Calu3 (cell line): ENCODE data around the gene MRPS24. TPM values are rescaled to one million over a fixed set of nuclear protein-coding genes. Genes with fewer than 3 reads are reported as not detected.

Experiments
- Bru-seq: library from RNA; stranded (reverse); fragments of 400-500 nt; gene quantifications from one replicate; lab custom pipeline; 2021; lab: Mats Ljungman, UMichigan
- BruChase-seq, 2 experiments: library from RNA; stranded (reverse); fragments of 400-500 nt; gene quantifications; one replicate each; lab custom pipeline; 2021; lab: Mats Ljungman, UMichigan
- BruUV-seq: library from RNA; stranded (reverse); fragments of 400-500 nt; replicated peaks from 2 replicates; lab custom pipeline; 2021; lab: Mats Ljungman, UMichigan
- CTCF ChIA-PET: fragments of 300-600 bp; sonication (Branson Sonifier 250); formaldehyde crosslinking; loops from one replicate; lab custom pipeline; 2022; ENCODE audit warnings: antibody characterized with exemption; lab: Charles Lee
- DNase-seq: peaks from one replicate; pipeline ENCODE4 v3.0.0; 2022
- H3K27ac Mint-ChIP-seq: one replicate; pipeline ENCODE4 v1.8.0; 2022; ENCODE audit warnings: mixed read lengths; ENCODE audit not compliant: unreplicated experiment
- H3K27me3 Mint-ChIP-seq: one replicate; pipeline ENCODE4 v1.8.0; 2022; ENCODE audit warnings: mixed read lengths; ENCODE audit not compliant: unreplicated experiment
- H3K36me3 Mint-ChIP-seq: one replicate; pipeline ENCODE4 v1.8.0; 2022; ENCODE audit warnings: mild to moderate bottlenecking, moderate library complexity, mixed read lengths; ENCODE audit not compliant: insufficient read depth, unreplicated experiment
- H3K4me1 Mint-ChIP-seq: one replicate; pipeline ENCODE4 v1.8.0; 2022; ENCODE audit warnings: mild to moderate bottlenecking, low read depth, mixed read lengths; ENCODE audit not compliant: unreplicated experiment
- H3K4me3 Mint-ChIP-seq: one replicate; pipeline ENCODE4 v1.8.0; 2022; ENCODE audit warnings: mild to moderate bottlenecking, low read depth, moderate library complexity, mixed read lengths; ENCODE audit not compliant: unreplicated experiment
- H3K9me3 Mint-ChIP-seq: one replicate; pipeline ENCODE4 v1.8.0; 2022; ENCODE audit warnings: low read depth, mixed read lengths; ENCODE audit not compliant: unreplicated experiment
- intact Hi-C: fragments of 100-400 bp; cut with micrococcal nuclease; formaldehyde crosslinking; loops from one replicate; pipeline ENCODE4 v1.10.0; 2022; ENCODE audit not compliant: unreplicated experiment
- long read RNA-seq: library from polyadenylated mRNA; stranded (forward); transcript quantifications from one replicate; pipeline ENCODE4 v2.0.0, GENCODE V29; 2022
- total RNA-seq: library from RNA; stranded (reverse); gene quantifications from 2 replicates; pipeline ENCODE4 v1.2.3, GENCODE V29; 2022
- TF ChIP-seq, protein P1 (sequence below): fragments of 200-600 bp; IDR thresholded peaks from one replicate; pipeline ENCODE4 v1.8.0; 2022; ENCODE audit warnings: antibody characterized with exemption; ENCODE audit not compliant: unreplicated experiment

Gene MRPS24
- total RNA-seq (164 and 182 TPM in 2 replicates), Bru-seq, nascent RNA (percentile 60 among the genes with signal in this experiment), BruChase-seq, experiment 1, labeled RNA remaining after a 6-hour chase (percentile 92 among the genes with signal in this experiment), BruChase-seq, experiment 2, labeled RNA remaining after a 2-hour chase (percentile 83 among the genes with signal in this experiment)
- long read RNA-seq, transcript MRPS24-201 (4 exons, 707 nt), result major isoform, 235 of 265 reads
- long read RNA-seq, transcript MRPS24-203 (3 exons, 743 nt), result minor isoform, 24 of 265 reads
- long read RNA-seq, partial matches to known transcripts, result 0 of 265 reads
- long read RNA-seq, other reads (novel, unspliced or antisense), result 4 of 265 reads

DNA sequence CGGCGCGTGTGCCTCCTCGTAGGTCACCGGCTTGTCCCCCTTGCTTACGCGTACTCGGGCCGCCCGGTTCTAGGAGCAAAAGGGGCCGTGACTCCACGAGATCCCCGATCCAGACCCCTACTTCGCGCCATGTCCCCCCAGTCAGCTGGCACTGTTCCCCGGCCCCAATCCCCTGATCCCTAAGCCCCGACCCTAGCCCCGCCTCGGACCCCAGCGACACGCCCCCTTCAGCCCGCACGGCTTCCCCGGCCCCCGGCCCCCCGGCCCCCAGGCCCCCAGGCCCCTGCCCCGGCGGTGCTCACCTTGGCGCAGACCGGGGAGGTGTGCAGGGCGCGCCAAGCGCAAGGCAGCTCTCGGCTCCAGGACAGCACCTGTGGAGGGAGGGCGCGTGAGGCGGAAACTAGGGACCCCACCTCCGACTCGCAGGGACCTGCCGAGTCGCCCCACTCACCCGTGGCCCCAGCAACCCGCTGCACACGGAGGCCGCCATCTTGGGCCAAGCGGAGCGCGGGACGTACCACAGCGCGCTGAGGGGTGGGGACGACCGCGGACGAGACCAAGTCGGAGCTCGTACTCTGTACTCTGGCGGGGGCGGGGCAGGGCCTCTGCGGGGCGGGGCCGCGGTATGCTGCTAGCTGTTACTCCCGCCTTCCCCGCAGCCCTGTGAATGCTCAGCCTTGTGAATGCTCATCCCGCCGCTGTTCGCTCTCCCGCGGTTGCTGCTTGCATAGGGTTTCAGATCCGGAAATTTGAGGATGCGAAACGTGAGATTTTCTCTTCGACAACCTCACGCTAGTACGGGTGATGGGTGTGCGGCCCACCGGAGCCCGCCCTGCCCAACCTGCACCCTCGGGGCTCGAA is at the start of gene MRPS24:
Gene MRPS24 (minus strand): TSS at position 512 of the 861 bp plus-strand sequence. CDS start 22 bp downstream, at position 490.
- CTCF ChIA-PET, result interaction anchor here (0.6 to 1.0 kb wide), 5 partner anchors 31 to 1092 kb away, joined by 3 to 6 read pairs (median 4); partner anchors contain the start of gene STK17A
- Mint-ChIP-seq H3K27me3 (no peaks in the 10 kb centered on the region), H3K36me3 (peaks cover 60% of the 10 kb centered on the region), H3K4me3 (peak within 1 kb of the TSS; percentile 90), H3K4me1 (peaks cover 36% of the 10 kb centered on the region), H3K9me3 (peaks cover 7% of the 10 kb centered on the region), H3K27ac (peak within 1 kb of the TSS; percentile 90)
- intact Hi-C loops, result no loop called here
- BruUV-seq, result no TSS peak
- TF ChIP-seq, protein P1, sequence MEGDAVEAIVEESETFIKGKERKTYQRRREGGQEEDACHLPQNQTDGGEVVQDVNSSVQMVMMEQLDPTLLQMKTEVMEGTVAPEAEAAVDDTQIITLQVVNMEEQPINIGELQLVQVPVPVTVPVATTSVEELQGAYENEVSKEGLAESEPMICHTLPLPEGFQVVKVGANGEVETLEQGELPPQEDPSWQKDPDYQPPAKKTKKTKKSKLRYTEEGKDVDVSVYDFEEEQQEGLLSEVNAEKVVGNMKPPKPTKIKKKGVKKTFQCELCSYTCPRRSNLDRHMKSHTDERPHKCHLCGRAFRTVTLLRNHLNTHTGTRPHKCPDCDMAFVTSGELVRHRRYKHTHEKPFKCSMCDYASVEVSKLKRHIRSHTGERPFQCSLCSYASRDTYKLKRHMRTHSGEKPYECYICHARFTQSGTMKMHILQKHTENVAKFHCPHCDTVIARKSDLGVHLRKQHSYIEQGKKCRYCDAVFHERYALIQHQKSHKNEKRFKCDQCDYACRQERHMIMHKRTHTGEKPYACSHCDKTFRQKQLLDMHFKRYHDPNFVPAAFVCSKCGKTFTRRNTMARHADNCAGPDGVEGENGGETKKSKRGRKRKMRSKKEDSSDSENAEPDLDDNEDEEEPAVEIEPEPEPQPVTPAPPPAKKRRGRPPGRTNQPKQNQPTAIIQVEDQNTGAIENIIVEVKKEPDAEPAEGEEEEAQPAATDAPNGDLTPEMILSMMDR, result no peak
- peak; percentile 97 for DNase-seq

DNA sequence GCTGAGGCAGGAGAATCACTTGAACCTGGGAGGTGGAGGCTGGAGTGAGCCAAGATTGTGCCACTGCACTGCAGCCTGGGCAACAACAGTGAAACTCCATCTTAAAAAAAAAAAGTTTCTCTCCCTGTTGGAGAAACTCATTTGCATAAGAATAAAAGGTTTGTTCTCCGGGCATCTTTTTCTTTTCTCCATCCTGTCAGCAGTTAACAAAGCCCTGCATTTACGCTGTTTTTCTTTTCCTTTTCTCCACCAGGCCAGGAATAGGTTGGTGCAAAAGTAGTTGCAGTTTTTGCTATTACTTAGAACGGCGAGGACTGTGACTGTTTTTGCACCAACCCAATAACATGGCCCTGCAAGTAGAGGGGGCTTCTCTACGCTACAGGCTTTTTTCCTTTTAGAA is 46.6 kb upstream of the MRPS24 start:
- Mint-ChIP-seq H3K4me3 (no peak overlapping the region), H3K36me3 (peaks cover 5% of the 10 kb centered on the region), H3K9me3 (no peaks in the 10 kb centered on the region), H3K27me3 (no peaks in the 10 kb centered on the region), H3K4me1 (no peaks in the 10 kb centered on the region), H3K27ac (no peak overlapping the region)
- CTCF ChIA-PET, result interaction anchor here (0.8 kb wide), 1 partner anchor 1816 kb away, joined by 4 read pairs; no protein-coding TSS in a partner anchor
- no TSS peak for BruUV-seq
- no peak for DNase-seq
- intact Hi-C loops, result no loop called here
- TF ChIP-seq, protein P1, result no peak

DNA sequence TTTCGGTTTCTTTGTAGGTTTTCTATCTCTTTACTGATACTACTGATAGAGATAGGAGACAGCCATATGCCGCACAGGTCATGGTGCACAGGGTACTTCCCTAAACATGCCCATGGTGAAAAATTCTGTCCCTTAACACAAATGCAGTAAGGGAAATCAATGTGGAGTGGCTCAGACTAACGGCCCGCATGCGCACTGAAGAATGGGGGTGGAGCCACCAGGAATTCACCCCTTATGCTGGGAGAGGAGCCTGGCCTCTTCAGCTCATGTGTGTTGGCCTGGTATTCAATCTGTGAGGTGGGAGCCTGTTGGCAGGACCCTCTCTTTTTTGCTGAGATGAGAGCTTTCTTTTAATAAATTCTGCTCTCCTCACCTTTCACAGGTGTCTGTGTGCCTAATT is 45.5 kb upstream of the MRPS24 start:
- no peaks in the 10 kb centered on the region for H3K27me3 Mint-ChIP-seq
- H3K4me1 Mint-ChIP-seq, result no peaks in the 10 kb centered on the region
- BruUV-seq, result no TSS peak
- DNase-seq, result no peak
- intact Hi-C loops, result no loop called here
- no peak overlapping the region for H3K27ac Mint-ChIP-seq
- H3K9me3 Mint-ChIP-seq, result no peaks in the 10 kb centered on the region
- H3K4me3 Mint-ChIP-seq, result no peak overlapping the region
- peaks cover 6% of the 10 kb centered on the region for H3K36me3 Mint-ChIP-seq
- TF ChIP-seq, protein P1, result no peak
- CTCF ChIA-PET, result no interaction called here

DNA sequence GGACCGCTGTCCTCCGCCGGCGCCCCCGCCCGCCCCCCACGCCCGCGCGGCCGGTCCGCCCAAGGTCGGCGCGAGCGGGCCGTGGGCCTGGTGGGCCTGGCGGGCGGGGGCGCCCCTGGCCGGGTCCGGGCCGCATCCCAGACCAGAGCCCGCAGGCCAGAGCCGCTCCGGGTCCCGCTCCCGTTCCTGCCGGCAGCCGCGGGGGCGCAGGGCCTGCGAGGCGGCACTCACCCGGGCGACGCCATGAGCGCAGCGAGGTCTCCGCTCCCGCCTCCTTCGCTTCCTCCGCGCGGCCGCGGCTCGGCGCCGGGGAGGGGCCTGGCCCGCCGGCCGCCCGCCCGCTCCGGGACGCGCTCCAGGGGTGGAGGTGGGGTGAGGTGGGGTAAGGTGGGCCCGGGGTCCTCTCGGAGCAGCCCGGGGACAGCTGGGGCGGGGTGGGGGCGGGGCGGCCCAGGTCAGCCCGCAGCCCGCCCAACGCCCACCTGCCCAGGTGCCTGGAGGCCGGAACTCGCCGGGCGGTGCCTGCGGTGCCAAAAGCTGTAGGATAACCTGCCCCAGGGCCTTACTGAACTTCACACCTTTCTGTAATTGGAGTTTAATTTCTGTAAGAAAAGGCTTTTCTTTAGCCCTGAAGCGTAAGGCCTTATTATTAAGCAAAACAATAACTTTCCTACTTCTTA is 37.2 kb upstream of the MRPS24 start, which contains the start of gene URGCP:
Gene URGCP (minus strand): TSS at position 266 of the 680 bp plus-strand sequence. CDS start 21 bp downstream, at position 245.
- Mint-ChIP-seq H3K27ac (peak within 1 kb of the TSS; percentile 85), H3K36me3 (peaks cover 32% of the 10 kb centered on the region), H3K27me3 (no peaks in the 10 kb centered on the region), H3K9me3 (no peaks in the 10 kb centered on the region), H3K4me1 (peaks cover 11% of the 10 kb centered on the region), H3K4me3 (peak within 1 kb of the TSS; percentile 80)
- DNase-seq, result peak; percentile 73
- TF ChIP-seq, protein P1, result no peak
- intact Hi-C loops, result no loop called here
- no TSS peak for BruUV-seq
- CTCF ChIA-PET, result no interaction called here
